Measurements from ENCODE around the gene STMN1.

STMN1 gene

GRCh38 chr1:25918615-25919014, 12.4 kb upstream of the STMN1 start:
- no peak for DNase-seq

- DNase-seq, result peak; percentile 26
These were observed 11.8 kb upstream of the STMN1 start for GRCh38 chr1:25917996-25918395.

- no peak for DNase-seq
These were observed 10.2 kb upstream of the STMN1 start for GRCh38 chr1:25916460-25916859.

GRCh38 chr1:25914074-25914995, 8.1 kb upstream of the STMN1 start:
- DNase-seq, result no peak

GRCh38 chr1:25913206-25913605, 7.0 kb upstream of the STMN1 start:
- DNase-seq, result no peak

- no peak for DNase-seq
These were observed 6.0 kb upstream of the STMN1 start for GRCh38 chr1:25912076-25912831.

GRCh38 chr1:25911162-25911561, 4.9 kb upstream of the STMN1 start:
- no peak for DNase-seq

- no peak for DNase-seq
These were observed 2.8 kb upstream of the STMN1 start for GRCh38 chr1:25909040-25909439.

- DNase-seq, result no peak
These were observed 1.9 kb upstream of the STMN1 start for GRCh38 chr1:25908161-25908560.

GRCh38 chr1:25907601-25908000, 1.4 kb upstream of the STMN1 start:
- DNase-seq, result no peak

- DNase-seq, result peak; percentile 44
These were observed 553 bp upstream of the STMN1 start for GRCh38 chr1:25906644-25907300.

GRCh38 chr1:25904943-25905679, 1.1 kb downstream of the STMN1 start:
- peak; percentile 99 for DNase-seq

- no peak for DNase-seq
These were observed 2.2 kb downstream of the STMN1 start for GRCh38 chr1:25903986-25904385.

- DNase-seq, result no peak
These were observed 3.8 kb downstream of the STMN1 start for GRCh38 chr1:25902462-25902861.

- no peak for DNase-seq
These were observed 6.0 kb downstream of the STMN1 start for GRCh38 chr1:25900219-25900618.

- no peak for DNase-seq
These were observed 6.4 kb downstream of the STMN1 start for GRCh38 chr1:25899792-25900191.

- no peak for DNase-seq
These were observed 7.8 kb downstream of the STMN1 start for GRCh38 chr1:25898223-25899015.

GRCh38 chr1:25897754-25898153, 8.5 kb downstream of the STMN1 start:
- no peak for DNase-seq

- DNase-seq, result no peak
These were observed 10.0 kb downstream of the STMN1 start for GRCh38 chr1:25896266-25896665.

GRCh38 chr1:25895365-25895990, 10.7 kb downstream of the STMN1 start:
- DNase-seq, result peak; percentile 90

GRCh38 chr1:25893116-25893515, 13.1 kb downstream of the STMN1 start:
- DNase-seq, result no peak

Data from stimulated activated CD4-positive, alpha-beta T cell treated with anti-CD3 and anti-CD28 coated beads, Interleukin-15, amount 100 ng/mL, for 24 hours (primary cell).